ENCODE data around the gene KLHL18. TPM values are rescaled to one million over a fixed set of nuclear protein-coding genes. Genes with fewer than 3 reads are reported as not detected.

KLHL18 gene
- total and polyA plus RNA-seq, 3 donors from 2014 or later: 17.6 to 26.2 (median 24.7) TPM

GRCh38 chr3:47339951-47340350 lies 57.2 kb downstream of the KLHL18 start:
- H3K27ac ChIP-seq: no peak overlapping the region
- H3K36me3 ChIP-seq (ENCODE audit: low read depth, missing control alignments): no peaks in the 10 kb centered on the region
- WGBS, 2 donors: 82 to 97% methylated on average over 2 of the region's 2 CpGs
- H3K9me3 ChIP-seq: no peaks in the 10 kb centered on the region
- no peaks in the 10 kb centered on the region for H3K4me1 ChIP-seq
- no peaks in the 10 kb centered on the region for H3K27me3 ChIP-seq
- intact Hi-C loops (cut with DNase I; ENCODE audit: low total_unique reads): no loop called here
- DNase-seq: no peak
- TF ChIP-seq POLR2A (IDR thresholded peaks at IDR 0.05): no peak
- TF ChIP-seq, protein P1, sequence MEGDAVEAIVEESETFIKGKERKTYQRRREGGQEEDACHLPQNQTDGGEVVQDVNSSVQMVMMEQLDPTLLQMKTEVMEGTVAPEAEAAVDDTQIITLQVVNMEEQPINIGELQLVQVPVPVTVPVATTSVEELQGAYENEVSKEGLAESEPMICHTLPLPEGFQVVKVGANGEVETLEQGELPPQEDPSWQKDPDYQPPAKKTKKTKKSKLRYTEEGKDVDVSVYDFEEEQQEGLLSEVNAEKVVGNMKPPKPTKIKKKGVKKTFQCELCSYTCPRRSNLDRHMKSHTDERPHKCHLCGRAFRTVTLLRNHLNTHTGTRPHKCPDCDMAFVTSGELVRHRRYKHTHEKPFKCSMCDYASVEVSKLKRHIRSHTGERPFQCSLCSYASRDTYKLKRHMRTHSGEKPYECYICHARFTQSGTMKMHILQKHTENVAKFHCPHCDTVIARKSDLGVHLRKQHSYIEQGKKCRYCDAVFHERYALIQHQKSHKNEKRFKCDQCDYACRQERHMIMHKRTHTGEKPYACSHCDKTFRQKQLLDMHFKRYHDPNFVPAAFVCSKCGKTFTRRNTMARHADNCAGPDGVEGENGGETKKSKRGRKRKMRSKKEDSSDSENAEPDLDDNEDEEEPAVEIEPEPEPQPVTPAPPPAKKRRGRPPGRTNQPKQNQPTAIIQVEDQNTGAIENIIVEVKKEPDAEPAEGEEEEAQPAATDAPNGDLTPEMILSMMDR (IDR thresholded peaks at IDR 0.05): no peak
- H3K4me3 ChIP-seq: no peak overlapping the region

- H3K36me3 ChIP-seq (ENCODE audit: low read depth, missing control alignments): no peaks in the 10 kb centered on the region
- H3K27me3 ChIP-seq: no peaks in the 10 kb centered on the region
Observed at GRCh38 chr3:47340866-47341265, 58.1 kb downstream of the KLHL18 start.

DNA sequence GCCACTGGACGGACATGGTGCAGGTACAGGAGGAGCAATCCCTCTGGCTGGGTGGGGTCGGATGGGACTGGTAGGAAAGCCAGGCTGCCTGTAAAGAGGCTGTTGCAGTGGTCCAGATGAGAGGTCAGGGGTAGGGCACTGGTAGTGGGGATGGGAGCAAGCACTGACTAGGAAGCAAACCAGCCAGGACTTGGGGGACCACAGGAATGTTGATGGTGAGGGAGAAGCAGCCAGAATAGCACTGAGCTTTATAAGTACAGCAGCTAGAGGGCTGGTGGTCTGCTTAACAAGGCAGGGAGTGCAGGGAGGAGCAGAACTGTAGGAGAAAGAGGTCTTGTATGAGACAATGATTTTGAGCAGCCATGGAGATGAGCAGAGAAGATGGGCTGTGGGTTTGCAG lies 59.4 kb downstream of the KLHL18 start:
- TF ChIP-seq, protein P1 (IDR thresholded peaks at IDR 0.05): no peak

More at GRCh38 chr3:47340866-47341265, 58.1 kb downstream of the KLHL18 start:
- WGBS, 2 donors: 83 to 89% methylated on average over 2 of the region's 2 CpGs
- DNase-seq: no peak
- TF ChIP-seq, protein P1 (IDR thresholded peaks at IDR 0.05): no peak
- TF ChIP-seq POLR2A (IDR thresholded peaks at IDR 0.05): no peak
- H3K9me3 ChIP-seq: no peaks in the 10 kb centered on the region
- no peak overlapping the region for H3K4me3 ChIP-seq
- H3K27ac ChIP-seq: no peak overlapping the region
- no peaks in the 10 kb centered on the region for H3K4me1 ChIP-seq
- intact Hi-C loops (cut with DNase I; ENCODE audit: low total_unique reads): no loop called here

GRCh38 chr3:47342812-47343211 lies 60.1 kb downstream of the KLHL18 start:
- Histone ChIP-seq H3K36me3 (ENCODE audit: low read depth, missing control alignments) (no peaks in the 10 kb centered on the region), H3K27me3 (no peaks in the 10 kb centered on the region)
- intact Hi-C loops (cut with DNase I; ENCODE audit: low total_unique reads): no loop called here

More for the DNA sequence above, 59.4 kb downstream of the KLHL18 start:
- Histone ChIP-seq H3K36me3 (ENCODE audit: low read depth, missing control alignments) (no peaks in the 10 kb centered on the region), H3K4me1 (no peaks in the 10 kb centered on the region), H3K9me3 (no peaks in the 10 kb centered on the region), H3K27me3 (no peaks in the 10 kb centered on the region), H3K4me3 (no peak overlapping the region), H3K27ac (no peak overlapping the region)
- intact Hi-C loops (cut with DNase I; ENCODE audit: low total_unique reads): no loop called here
- no peak for DNase-seq
- 96 to 100% methylated on average over 2 of the region's 2 CpGs for WGBS, 2 donors

DNA sequence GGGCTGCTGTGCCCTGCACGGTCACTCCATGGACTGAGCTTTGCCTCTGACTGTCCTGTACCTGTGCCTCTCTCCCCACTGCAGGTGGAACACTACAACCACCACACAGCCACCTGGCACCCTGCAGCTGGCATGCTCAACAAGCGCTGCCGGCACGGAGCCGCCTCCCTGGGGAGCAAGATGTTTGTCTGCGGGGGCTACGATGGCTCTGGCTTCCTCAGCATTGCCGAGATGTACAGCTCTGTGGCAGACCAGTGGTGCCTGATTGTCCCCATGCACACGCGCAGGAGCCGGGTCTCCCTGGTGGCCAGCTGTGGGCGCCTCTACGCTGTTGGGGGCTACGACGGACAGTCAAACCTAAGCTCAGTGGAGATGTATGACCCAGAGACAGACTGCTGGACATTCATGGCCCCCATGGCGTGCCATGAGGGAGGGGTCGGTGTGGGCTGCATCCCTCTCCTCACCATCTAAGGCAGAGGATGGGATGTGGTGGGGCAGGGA lies 60.8 kb downstream of the KLHL18 start:
- H3K27me3 ChIP-seq: no peaks in the 10 kb centered on the region
- no peaks in the 10 kb centered on the region for H3K36me3 ChIP-seq (ENCODE audit: low read depth, missing control alignments)
- H3K4me3 ChIP-seq: no peak overlapping the region
- intact Hi-C loops (cut with DNase I; ENCODE audit: low total_unique reads): no loop called here
- 95% methylated on average over 17 of the region's 17 CpGs; no CpG with 5 or more reads in 1 of the 2 donors for WGBS, 2 donors
- no peak for TF ChIP-seq POLR2A (IDR thresholded peaks at IDR 0.05)
- TF ChIP-seq, protein P1 (IDR thresholded peaks at IDR 0.05): no peak
- no peak overlapping the region for H3K27ac ChIP-seq
- H3K9me3 ChIP-seq: no peaks in the 10 kb centered on the region
- no peaks in the 10 kb centered on the region for H3K4me1 ChIP-seq
- DNase-seq: no peak

More at GRCh38 chr3:47342812-47343211, 60.1 kb downstream of the KLHL18 start:
- TF ChIP-seq, protein P1 (IDR thresholded peaks at IDR 0.05): no peak
- no peak for TF ChIP-seq POLR2A (IDR thresholded peaks at IDR 0.05)
- H3K4me3 ChIP-seq: no peak overlapping the region
- H3K4me1 ChIP-seq: no peaks in the 10 kb centered on the region
- no peak for DNase-seq
- no peak overlapping the region for H3K27ac ChIP-seq
- H3K9me3 ChIP-seq: no peaks in the 10 kb centered on the region
